Measurements from ENCODE around the gene SLC38A8.

GRCh38 chr16:83989300-83989699 lies 53.3 kb downstream of the SLC38A8 start:
- TF ChIP-seq POLR2A (IDR thresholded peaks at IDR 0.05; ENCODE audit: low read depth, low read length) (no peak), POLR2AphosphoS5 (IDR thresholded peaks at IDR 0.05; ENCODE audit: low read depth, low read length) (no peak)

All from GM12892 (cell line).